ENCODE measurements around the gene MYT1.

Gene MYT1

DNA sequence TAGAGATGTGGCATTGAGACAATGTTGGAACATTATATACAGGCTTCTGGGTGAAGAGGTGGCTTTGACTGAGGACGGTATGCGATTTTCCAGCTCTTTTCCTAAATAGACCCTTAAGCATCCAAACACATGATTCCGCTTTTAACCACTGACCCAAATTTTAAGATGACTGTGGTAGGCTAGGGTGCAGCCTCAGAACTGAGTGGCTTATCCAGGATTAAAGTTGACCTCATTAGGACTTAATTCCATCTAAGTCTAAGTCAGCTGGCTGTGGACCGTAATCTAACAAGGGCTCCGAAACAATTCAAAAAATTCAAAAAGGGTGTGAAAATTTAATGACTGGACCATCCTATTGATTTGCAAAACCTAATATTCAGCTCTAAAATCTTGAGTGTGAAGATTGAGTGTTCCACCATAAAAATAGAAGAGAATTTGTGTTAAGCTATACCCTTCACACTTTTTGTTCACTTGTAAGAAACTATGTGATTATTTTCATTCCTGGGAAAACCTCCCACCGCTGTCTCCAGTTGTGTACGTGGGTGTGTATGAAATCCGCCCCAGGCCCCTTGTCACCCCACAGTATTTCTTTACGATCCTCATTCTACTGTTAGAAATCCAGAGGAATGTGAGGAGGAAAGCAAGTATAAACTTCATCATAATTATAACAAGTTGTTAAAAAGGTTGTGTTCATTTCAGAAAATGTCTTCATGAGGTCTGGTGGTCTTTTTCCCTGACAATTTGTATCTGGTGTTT lies 94.0 kb downstream of the MYT1 start:
- TF ChIP-seq ZFX (IDR thresholded peaks at IDR 0.05) = no peak
- TF ChIP-seq, protein P1, sequence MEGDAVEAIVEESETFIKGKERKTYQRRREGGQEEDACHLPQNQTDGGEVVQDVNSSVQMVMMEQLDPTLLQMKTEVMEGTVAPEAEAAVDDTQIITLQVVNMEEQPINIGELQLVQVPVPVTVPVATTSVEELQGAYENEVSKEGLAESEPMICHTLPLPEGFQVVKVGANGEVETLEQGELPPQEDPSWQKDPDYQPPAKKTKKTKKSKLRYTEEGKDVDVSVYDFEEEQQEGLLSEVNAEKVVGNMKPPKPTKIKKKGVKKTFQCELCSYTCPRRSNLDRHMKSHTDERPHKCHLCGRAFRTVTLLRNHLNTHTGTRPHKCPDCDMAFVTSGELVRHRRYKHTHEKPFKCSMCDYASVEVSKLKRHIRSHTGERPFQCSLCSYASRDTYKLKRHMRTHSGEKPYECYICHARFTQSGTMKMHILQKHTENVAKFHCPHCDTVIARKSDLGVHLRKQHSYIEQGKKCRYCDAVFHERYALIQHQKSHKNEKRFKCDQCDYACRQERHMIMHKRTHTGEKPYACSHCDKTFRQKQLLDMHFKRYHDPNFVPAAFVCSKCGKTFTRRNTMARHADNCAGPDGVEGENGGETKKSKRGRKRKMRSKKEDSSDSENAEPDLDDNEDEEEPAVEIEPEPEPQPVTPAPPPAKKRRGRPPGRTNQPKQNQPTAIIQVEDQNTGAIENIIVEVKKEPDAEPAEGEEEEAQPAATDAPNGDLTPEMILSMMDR (conservative IDR thresholded peaks at IDR 0.05) = no peak
- no peak overlapping the region for H3K27ac ChIP-seq

- TF ChIP-seq, protein P1 (conservative IDR thresholded peaks at IDR 0.05) = no peak
- TF ChIP-seq ZFX (IDR thresholded peaks at IDR 0.05) = no peak
These were observed 96.0 kb downstream of the MYT1 start for GRCh38 chr20:64260239-64260638.

GRCh38 chr20:64261138-64261537 lies 96.9 kb downstream of the MYT1 start:
- H3K27ac ChIP-seq = no peak overlapping the region

More at GRCh38 chr20:64260239-64260638, 96.0 kb downstream of the MYT1 start:
- no peak overlapping the region for H3K27ac ChIP-seq

DNA sequence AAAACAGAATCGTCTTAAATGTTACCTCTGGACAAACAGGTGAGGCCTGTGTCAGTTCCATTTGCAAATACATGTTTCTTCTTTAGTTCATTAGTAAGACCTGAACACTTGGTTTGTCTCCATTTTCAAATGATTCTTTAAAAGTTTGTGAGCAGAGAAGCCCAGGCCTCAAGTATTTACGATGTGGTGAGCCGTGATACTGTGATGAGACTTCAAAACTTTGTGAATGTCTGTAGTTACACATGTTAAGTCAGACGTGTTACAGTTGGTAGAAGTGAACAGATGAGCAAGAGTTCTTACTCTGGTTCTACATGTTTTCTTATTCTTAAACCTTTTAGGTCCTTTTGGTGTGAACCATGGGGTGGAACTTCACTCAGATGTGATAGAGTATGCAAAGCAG lies 99.8 kb downstream of the MYT1 start:
- H3K27ac ChIP-seq = no peak overlapping the region
- TF ChIP-seq, protein P1 (conservative IDR thresholded peaks at IDR 0.05) = no peak
- TF ChIP-seq ZFX (IDR thresholded peaks at IDR 0.05) = no peak

More at GRCh38 chr20:64261138-64261537, 96.9 kb downstream of the MYT1 start:
- TF ChIP-seq, protein P1 (conservative IDR thresholded peaks at IDR 0.05) = no peak
- no peak for TF ChIP-seq ZFX (IDR thresholded peaks at IDR 0.05)

GRCh38 chr20:64265201-64265600 lies 100.9 kb downstream of the MYT1 start:
- no peak overlapping the region for H3K27ac ChIP-seq

DNA sequence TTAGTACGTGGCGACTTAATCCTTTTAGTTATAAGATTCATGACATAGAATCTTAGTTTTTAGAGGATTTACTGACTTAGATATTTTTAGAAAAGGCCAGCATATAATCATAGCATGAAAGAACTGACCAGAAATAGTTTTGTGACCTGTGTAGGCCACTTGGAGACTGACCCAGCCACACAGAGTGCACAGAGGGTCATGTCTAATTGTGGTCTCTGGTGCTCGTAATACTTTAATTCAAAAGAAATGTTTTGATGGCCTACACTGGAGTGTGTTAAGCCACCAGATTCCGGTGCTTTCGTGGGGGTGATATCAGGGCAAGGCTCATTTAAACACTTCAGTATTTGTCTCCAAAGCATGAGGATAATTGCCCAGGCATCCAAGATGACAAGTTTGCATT lies 102.7 kb downstream of the MYT1 start:
- no peak overlapping the region for H3K27ac ChIP-seq
- TF ChIP-seq ZFX (IDR thresholded peaks at IDR 0.05) = no peak
- TF ChIP-seq, protein P1 (conservative IDR thresholded peaks at IDR 0.05) = no peak

More at GRCh38 chr20:64265201-64265600, 100.9 kb downstream of the MYT1 start:
- TF ChIP-seq, protein P1 (conservative IDR thresholded peaks at IDR 0.05) = no peak
- no peak for TF ChIP-seq ZFX (IDR thresholded peaks at IDR 0.05)

DNA sequence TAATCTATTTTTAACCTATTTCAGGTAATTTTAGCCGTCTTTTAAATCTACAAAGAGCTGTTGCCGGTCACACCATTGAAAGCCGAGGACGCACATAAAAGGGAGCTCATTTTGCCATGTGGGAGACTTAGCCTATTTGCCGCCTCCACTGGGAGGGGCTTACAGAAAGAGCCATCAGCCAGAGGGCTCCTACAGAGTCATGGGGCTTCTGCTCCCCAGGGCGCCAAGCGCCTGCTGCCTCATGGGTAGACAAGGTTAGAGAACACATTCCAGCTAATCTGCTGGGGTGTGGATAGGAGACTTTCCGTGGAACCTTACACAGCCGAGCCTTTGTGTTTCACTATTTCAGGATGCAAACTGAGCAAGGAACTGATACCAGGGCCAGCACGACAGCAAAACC lies 103.9 kb downstream of the MYT1 start:
- no peak overlapping the region for H3K27ac ChIP-seq
- no peak for TF ChIP-seq ZFX (IDR thresholded peaks at IDR 0.05)
- TF ChIP-seq, protein P1 (conservative IDR thresholded peaks at IDR 0.05) = no peak
